Left ventricle myocardium superior (tissue), 1 donor: ENCODE measurements around the gene NINJ1. TPM values are rescaled to one million over a fixed set of nuclear protein-coding genes. Genes with fewer than 3 reads are reported as not detected.
"Not testable (repeated sequence)": the region's sequence is repeated elsewhere in the genome, so short reads cannot be mapped to it uniquely, and the experiment has no call there.

Source experiments
- ATAC-seq: fragments of 200-7000 bp; cut with Tn5 transposase; one replicate; pipeline ENCODE4 v1.9.1; 2020; ENCODE audit warnings: mild to moderate bottlenecking, moderate library complexity
- DNase-seq: peaks from one replicate; pipeline ENCODE4 v3.0.0-alpha.2; 2020
- intact Hi-C: fragments of 100-400 bp; cut with micrococcal nuclease; formaldehyde crosslinking; loops from one replicate; pipeline ENCODE4 v1.11.0; 2022
- total RNA-seq: library from RNA; stranded (reverse); fragmentation: NEBNext Ultra II Directional; extraction: Animal tissue kit (Norgen Biotek cat#: 25700); gene quantifications from one replicate; pipeline ENCODE4 v1.2.1, GENCODE V29; 2021
- donor health status: DM: no; HTN: yes; CAD: no; lungs with severe emphysema.

The NINJ1 gene
- total RNA-seq, 1 donor from 2014 or later, result 46.8 TPM

DNA sequence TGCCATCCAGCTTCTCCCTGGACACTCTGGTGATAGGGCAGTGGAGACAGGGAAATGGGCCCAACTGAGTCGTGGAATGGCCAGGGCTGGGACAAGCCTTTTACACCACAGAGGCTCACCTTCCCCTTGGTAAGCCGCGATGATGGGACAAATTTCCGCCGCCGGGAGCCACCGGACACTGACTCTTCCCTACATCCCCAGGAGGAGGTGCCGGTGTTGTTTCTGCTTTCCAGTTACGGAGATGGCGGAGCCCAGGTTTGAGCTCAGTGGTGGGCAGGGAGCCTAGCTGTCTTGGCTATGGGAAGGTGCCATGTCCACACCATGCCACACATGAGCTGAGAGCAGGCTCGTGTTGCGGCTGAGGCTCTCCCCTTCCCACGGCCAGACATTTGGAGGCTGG is 30.0 kb upstream of the NINJ1 start:
- ATAC-seq (no peak), DNase-seq (no peak)
- intact Hi-C loops, result no loop called here

DNA sequence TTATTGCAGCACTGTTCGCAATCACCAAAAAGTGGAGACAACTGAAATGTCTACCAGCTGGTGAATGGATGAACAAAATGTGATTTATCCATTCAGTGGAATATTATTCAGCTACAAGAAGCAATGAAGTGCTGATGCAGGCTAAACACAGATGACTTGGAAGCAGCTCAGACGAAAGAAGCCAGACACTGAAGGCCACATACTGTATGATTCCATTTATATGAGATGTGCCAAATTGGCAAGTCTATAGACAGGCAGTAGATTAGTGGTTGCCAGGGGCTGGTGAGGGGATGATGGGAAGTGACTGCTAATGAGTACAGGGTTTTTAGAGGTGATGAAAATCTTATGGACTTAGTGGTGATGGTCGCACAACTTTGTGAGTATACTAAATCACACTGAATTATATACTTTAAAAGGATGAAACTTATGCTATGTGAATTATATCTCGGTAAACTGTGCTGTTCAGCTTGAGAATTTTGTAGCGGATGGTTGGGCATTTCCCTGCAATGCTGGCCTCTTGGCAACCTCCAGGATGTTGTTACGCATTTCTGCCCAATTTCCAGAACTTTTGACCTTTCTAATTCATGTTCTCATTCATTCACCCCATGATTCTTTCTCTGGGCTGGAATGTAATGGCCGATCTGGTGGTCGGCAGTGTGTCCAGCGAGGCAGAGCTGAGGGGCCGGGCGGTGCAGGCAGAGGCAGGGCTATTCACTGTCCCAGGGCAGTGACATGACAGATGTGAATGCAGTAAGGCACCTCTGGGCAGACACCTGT is 27.9 kb upstream of the NINJ1 start:
- peak; percentile 90 for ATAC-seq

DNA sequence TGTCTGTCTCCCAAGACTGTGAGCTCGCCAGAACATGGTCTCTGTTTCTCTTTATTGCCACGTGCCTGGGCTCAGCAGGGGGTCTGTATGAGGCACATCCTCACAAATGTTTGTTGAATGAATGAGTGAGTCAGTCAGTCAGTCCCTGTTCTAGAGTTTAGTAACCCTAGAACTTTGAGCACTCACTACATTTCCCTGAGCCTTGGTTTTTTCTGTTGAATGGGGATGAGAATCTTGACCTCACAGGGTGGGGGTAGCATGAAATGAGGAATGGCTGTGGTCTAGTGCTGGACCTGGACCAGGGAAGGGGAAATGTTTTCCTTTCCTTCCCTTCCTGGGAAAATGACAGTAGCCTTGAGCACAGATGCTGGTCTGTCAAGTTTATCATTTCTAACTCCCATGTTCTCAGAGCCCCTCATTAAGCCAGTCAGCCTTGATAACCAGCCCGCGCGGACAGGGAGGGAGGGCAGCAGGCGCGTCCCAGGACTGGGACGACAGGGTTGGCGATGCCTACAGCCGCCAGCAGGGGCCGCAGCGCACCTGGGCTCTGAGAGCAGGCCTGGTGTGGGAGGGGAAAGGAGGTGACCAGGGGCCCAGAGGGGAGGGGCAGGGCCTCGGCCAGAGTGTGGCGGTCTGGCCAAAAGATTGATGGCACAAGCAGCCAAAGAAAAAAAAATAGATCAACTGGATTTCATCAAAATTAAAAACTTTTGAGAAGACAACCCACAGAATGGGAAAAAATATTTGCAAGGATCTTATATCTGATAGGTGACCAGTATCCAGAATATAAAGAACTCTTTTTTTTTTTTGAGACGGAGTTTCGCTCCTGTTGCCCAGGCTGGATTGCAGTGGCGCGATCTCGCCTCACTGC is 25.8 kb upstream of the NINJ1 start:
- intact Hi-C loops, result no loop called here
- DNase-seq (peak; percentile 92), ATAC-seq (peak; percentile 92)

More for the DNA sequence above, 27.9 kb upstream of the NINJ1 start:
- intact Hi-C loops, result no loop called here
- DNase-seq, result no peak

DNA sequence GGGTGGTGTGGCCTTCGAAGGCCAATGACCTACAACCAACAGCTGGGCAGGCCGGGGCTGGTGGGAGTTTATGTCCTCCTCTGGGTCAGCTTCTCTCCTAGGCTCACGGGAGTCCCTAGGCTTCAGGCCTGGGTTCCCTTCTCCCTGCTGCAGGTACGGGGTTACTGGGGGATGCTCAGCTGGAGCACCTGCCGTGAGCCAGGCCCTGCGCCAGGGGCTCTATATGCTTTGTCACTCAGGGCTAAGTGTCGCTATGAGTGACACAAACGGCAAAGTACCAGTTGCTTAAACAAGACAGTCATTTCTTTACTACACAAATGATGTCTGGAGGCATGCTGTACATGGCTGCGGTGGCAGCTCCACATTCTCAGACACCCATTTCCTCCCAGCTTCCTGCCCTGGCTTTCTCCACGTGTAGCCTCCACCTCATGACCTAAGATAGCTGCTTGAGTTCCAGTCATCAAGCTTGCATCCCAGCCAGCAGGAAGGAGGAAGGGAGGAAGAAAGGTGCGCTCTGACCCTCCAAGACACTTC is 22.5 kb upstream of the NINJ1 start:
- intact Hi-C loops, result no loop called here
- no peak for DNase-seq
- no peak for ATAC-seq

DNA sequence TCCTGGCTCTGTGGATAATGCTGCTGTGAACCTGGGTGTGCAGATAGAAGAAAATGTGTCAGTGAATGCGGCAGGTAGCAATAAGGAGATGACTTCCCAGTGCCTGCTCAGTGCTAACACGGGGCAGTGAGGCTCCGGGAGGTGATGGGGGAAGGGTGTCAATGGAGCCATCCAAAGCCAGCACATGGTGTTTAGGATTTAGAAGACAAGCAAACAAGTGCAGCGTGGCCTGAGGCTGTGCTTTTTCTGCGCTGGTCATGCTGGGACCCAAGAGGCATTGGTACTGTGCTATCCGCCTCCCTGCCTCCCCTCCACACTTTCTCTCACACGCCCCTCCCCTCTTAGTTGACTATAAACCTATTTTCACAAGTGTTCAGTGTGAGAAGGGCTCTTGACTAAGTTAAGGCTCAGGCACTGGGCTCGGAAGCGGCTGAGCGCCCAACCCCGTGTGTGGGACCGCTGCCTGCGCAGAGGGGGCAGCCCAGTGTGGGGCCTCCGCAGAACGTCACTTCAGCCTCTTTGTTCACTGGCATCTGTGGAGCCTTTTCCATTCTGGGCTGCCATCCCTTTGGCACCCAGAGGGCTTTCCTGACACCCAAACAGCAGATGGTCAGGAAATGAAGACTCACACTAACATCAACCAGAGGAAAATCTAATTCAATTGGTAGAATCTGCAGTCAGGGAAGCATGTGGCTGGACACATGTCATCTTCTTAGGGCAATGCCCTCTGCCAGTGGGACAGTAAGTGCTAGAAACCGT is 21.8 kb upstream of the NINJ1 start:
- intact Hi-C loops, result no loop called here
- DNase-seq (no peak), ATAC-seq (no peak)

DNA sequence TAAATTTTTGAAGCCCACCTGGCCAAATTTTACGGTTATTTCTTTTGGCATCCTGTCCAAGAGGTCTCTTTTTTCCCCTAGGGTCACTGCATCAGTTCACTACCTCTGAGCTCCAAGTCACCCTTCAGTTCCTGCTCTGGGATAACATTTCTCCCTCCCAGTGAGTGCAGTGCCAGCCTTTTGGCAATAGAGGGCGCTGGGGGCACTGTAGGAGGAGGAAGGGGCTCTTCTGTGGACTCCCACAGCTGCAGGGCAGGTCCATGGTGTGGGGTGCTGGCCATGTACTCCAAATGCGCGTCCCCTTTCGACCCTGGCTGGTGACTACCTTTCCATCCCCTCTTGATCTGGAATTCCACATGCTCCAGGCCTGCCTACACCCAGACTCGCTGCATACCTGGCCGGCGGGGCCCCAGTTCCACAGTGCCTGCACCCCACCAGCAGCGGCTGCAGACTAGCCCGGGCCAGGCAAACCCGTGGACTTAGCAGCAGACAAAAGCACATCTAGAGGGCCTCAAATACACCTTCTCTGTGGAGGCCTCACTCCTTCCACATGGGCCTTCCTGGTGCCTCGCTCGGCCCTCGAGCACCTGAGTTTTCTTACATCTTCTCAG is 20.3 kb upstream of the NINJ1 start:
- intact Hi-C loops, result no loop called here
- ATAC-seq (peak; percentile 46), DNase-seq (no peak)

DNA sequence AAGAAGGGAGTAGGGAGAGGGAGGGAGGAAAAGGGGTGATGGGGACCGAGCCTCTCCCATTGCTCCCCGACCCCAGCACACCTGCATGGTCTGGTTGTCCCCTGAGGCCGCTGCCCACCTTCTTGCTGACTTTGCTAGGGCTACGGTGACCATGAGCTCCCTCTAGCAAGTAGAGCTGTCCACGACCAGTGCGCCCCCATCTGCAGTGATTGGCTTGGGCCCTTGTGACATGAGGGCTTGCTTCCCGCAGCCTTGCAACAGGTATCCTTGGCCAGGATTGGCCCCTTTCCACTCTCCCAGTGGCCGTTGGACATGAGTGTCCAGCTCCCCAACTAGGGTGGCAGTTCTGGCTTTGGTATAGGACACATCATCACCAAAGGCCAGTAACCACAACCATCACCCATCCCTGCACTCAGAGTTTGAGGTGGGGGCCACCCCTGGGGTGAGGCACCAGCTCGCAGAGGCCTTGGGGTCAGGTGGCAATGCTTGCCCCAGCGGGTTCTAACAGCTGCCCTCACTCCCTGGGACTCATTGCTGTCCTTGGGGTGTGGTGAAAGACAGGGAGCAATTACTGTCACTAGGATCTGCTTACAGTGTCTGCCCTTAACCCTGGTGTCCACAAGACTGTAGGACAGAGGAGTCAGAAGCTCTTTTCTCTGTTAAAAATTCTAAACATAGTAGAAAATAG is 17.2 kb upstream of the NINJ1 start:
- DNase-seq (no peak), ATAC-seq (no peak)
- intact Hi-C loops, result no loop called here

DNA sequence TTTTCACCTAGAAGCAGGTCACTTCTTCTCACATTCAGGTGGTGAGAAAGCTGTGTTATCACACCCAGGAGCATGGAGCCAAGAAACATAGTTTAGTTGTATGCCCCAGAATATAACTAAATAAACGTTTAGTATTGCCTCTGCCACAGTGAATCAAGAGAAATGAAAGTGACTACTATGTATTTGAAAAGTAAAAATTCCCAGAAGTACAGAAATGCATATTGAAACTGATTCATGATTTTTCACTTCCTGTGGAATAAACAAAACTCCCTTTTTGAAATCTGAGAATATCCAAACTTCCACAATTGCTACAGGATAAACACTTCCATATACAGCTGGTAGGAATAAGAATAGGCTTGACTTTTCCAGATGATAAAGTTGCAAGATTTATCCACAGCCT is 15.3 kb upstream of the NINJ1 start:
- ATAC-seq (no peak), DNase-seq (no peak)
- intact Hi-C loops, result no loop called here

DNA sequence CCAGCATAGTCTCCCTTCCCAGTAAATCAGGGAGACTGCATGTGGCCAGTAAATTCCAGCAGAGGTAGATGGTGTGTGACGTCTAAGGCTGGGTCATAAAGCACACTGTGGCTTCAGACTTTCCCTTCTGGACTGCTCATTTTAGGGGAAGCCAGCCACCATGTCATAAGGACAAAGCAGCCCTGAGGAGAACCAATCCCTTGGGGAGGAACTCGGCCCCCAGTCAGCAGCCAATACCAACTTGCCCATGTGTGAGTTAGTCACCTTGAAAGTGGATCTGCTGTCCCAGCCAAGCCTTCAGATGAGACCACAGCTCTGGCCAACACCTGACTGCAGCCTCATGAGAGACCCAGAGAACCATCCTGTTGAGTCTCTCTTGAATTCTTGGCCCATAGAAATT is 14.7 kb upstream of the NINJ1 start:
- intact Hi-C loops, result no loop called here
- no peak for ATAC-seq
- DNase-seq, result no peak

DNA sequence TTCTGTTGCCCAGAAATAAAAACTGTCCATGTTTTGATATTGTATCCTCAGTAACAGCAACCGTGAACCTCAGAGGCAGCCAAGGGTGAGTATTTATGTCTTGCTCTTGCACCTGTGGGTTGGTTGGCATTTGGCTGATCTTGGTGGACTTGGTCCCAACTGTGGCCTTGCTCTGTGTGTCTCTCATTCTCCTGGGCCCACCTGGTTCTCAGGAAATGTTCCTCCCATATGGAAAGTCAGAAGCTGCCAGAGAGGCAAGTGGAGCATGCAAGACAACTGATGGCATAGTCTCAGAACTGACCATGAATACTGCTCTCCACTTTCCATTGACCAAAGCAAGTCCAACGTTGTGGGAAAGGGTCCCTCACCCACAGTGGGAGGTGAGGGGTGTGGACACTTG is 13.6 kb upstream of the NINJ1 start:
- DNase-seq, result no peak

DNA sequence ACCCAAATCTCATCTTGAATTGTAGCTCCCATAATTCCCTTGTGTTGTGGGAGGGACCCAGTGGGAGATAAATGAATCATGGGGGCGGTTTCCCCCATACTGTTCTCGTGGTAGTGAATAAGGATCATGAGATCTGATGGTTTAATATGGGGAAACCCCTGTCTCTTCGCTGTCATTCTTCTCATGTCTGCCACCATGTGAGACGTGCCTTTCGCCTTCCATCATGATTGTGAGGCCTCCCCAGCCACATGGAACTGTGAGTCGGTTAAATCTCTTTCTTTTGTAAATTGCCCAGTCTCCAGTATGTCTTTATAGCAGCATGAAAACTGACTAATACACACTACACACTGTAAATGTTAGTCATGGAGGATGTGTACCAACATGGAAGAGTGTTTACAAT is 12.6 kb upstream of the NINJ1 start:
- ATAC-seq, intact Hi-C loops, DNase-seq: not testable (repeated sequence)

More for the DNA sequence above, 13.6 kb upstream of the NINJ1 start:
- no peak for ATAC-seq
- intact Hi-C loops, result no loop called here

DNA sequence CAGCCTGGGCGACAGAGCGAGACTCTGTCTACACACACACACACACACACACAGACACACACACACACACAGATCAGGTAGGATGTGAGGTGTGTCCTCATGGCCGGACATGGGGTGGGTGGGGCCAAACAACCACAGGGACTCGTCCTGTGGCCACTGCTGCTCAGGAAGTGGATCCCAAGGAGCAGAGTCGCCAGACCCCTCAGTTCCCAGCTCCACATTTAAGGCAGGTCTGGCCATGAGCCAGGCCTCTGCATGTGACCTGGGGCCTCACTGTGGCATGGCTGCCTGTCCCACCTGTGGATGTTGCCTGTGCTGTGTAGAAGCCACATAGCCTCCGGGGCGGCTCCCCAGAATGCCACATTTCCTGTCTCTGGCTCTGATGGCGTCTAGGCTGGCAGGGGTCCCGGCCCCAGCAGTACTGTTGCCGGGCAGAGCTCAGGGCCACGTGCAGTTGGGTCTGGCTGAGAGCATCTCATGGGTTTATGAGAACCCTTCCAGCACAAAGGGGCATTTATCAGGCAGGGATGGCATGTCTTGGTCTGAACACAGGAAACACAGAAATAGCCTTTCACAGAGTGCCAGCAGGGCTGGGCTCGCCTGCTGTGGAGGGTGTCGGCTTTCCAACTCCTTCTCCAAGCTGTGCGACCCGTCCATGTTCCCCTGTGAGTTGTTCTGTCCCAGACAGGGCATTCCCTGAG is 9.9 kb upstream of the NINJ1 start:
- ATAC-seq (peak; percentile 81), DNase-seq (no peak)
- intact Hi-C loops, result no loop called here

DNA sequence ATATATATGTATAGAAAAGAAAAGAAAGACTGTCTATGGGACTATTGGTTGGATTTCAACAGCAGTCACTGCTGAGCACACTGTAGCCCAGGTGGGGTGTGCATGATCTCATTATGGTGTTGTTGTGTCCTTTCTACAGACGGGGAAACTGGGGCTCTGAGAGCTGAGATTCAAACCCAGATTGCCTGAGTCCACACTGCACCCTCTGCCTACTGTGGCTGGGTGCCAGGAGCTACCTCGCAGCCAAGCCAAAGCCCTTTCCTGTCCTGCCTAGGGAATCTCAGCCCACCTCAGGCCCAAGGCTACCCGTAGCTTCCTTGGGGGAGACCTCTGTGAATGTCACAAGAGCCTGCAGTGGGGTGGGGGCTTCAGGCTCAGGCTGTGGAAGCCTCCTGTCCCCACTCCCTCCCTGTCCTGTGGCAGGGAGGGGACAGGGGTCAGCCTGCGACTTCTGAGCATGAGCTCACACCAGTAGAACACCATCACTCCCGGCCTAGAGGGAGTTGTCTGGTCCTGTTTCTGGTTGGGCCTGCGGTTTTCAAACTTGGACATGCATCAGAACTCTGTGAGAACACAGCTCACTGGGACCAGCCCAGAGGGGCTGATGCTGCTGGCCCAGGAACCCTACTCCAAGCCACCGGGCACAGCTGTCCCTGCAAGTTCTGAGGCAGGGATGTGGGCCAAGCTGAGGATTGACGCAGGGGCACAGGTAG is 7.9 kb upstream of the NINJ1 start:
- ATAC-seq (no peak), DNase-seq (no peak)
- intact Hi-C loops, result no loop called here

DNA sequence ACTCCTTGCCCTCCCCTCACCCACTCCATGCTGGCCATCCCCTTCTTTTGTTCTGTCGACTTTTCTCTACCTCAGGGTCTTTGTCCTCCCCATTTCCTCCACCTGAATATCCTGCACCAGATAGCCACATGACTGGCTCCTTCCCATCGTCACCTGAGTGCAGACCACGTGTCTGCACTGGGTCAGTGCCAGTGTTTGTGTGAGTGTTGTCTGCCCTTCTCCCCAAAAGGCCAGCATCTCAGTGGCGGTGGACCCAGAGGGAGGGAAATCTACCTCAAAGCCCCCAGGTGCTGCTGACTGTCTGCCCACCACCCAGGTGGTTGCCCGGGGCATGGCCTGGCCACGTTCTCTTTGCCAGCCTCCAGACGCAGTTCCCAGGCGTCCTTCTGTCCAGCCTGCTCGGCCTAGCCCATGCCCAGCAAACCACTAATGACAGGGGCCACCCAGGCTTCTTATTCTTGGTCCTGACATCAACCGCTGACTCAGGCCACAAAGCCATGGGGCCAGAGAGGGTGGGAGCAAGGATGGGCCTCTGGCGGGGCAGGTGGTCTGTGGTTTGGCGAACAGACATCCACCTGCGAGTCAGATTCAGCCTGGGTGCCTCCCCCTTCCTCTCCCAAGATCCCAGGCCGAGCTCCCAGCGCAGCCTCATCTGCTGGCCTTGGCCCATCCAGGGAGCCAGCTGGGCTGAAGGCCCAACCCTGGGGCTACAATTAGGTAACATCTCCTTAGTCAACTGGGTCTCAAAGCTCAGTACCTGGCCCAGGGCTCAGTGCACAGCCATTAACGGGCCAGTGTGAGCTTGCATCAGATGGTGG is 5.5 kb upstream of the NINJ1 start:
- intact Hi-C loops, result no loop called here
- DNase-seq (no peak), ATAC-seq (no peak)

DNA sequence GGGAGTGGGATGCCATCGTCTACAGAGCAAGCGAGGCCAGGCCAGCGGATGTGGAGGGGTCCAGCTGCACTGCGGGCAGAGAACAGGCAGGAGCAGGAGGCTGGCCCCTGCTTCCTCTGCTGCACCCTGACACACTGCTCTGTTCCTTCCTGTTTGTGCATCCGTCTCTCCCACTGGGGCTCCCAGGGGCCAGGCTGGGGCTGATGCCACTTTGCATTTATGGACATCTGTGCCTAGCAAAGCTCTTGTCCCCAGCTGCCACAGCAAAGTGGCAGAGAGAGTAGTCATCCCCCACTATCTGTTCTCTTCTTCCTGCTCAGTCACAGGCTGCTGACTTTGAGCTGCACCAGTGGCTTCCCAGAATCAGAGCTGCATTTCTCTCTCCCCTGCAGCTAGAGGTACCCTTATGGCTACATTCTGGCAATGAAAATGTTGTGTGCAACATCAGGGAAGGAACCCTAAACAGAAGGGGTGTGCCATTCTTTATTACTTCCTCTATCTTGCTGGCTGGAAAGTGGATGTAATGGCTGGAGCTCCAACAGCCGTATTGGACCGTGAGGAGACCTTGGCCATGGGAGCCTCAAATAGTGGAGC is 4.2 kb upstream of the NINJ1 start:
- no peak for DNase-seq
- no peak for ATAC-seq
- intact Hi-C loops, result no loop called here

DNA sequence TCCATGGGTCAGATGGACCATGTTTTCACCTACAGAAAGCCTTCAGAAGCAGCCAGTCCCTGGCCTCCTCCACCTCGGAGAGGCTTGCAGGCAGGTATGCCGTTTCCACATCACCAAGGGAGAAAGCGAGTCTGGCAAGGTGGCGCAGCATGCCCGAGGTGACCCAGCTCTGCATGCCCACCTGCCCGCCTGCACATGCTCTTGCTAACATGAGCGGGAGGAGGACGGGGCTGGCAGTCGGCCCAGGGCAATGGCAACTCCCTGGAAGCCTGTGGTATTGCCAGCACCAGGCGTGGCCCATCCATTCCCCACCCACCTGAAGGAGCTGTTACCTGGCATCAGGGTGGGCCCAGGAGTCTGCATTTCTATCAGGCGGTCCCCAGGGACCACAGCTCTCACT is 3.3 kb upstream of the NINJ1 start:
- DNase-seq, result no peak
- intact Hi-C loops, result no loop called here

More for the DNA sequence above, 3.3 kb upstream of the NINJ1 start:
- no peak for ATAC-seq
